Measurements from ENCODE around the gene TXNDC8.

Gene TXNDC8

GRCh38 chr9:110278080-110278707 lies 59.5 kb downstream of the TXNDC8 start:
- no peak for DNase-seq (ENCODE audit: low read depth)

DNA sequence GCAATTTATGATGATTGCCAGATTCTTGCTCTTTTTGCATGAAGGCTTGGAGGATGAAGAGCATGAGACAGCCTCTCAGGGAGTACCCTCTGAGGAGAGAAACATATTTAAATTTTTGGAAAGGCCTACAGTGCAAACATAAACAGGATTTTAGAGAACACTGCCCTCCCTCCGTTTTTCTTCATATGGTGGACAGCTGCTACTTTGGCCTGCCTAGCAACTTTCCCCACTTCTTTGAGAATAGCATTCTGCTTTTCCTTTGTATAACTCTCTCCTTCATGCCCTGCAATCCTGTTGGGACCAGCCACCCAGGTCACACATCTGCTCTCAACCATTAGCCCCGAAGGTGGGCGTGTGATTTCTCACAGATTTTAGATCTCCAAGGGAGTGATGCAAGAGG lies 60.9 kb downstream of the TXNDC8 start:
- DNase-seq (ENCODE audit: low read depth): no peak

GRCh38 chr9:110270211-110270995 lies 67.3 kb downstream of the TXNDC8 start:
- DNase-seq (ENCODE audit: low read depth): no peak

GRCh38 chr9:110266795-110267194 lies 70.9 kb downstream of the TXNDC8 start:
- no peak for DNase-seq (ENCODE audit: low read depth)

DNA sequence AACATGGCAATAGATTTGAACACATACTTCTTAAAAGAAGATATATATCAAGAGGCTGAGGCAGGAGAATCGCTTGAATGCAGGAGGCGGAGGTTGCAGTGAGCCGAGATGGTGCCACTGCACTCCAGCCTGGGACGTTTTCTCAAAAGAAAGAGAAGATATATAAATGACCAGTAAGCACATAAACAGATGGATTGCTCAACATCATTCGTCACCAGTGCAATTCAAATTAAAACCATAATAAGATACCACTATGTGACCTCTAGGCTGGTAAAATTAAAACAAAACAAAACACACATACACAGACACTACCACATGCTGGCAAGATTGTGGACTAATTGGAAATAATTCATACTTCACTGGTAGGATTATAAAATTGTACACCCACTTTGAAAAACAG lies 76.0 kb downstream of the TXNDC8 start:
- DNase-seq (ENCODE audit: low read depth): no peak

DNA sequence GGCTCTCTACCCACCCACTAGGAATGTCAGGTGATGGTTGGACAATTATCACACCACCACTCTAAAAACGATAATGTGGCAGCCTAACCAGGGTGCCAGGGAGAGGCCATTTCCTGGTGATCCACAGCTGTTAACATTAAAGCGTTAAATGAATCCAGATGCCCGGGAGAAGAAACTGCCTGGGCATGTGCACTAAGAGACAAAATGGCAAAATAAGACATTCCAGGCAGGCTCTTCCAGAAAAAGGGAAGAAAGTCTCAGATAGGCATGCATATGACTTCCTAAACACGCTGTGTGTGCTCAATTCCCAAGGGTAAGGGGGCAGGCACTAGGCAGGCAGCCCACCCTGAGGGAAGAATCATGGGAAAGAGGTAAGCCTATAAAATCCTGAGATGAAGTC lies 76.8 kb downstream of the TXNDC8 start:
- no peak for DNase-seq (ENCODE audit: low read depth)

GRCh38 chr9:110259566-110259965 lies 78.1 kb downstream of the TXNDC8 start:
- DNase-seq (ENCODE audit: low read depth): no peak

GRCh38 chr9:110258690-110259091 lies 79.0 kb downstream of the TXNDC8 start:
- no peak for DNase-seq (ENCODE audit: low read depth)

DNA sequence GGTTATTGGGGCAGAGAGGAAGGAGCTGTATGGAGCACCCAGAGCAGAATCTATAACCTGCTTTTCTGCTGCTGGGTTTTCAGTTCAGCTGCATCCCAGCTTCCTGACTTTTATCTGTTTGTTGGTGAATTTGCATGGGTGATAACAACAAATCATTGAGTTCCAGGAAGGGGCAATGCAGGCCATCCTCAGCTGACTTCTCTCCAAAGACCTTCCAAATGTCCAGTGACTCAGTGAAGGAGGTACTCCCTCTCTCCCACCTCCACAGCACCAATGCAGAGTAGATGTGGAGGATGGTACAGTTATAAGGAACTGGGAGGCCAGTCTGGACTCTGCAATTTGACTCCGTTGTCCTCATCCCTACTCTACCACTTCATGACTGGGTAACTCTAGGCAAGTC lies 79.7 kb downstream of the TXNDC8 start:
- DNase-seq (ENCODE audit: low read depth): no peak

- DNase-seq (ENCODE audit: low read depth): no peak
Observed at GRCh38 chr9:110257097-110257841, 80.4 kb downstream of the TXNDC8 start.

- DNase-seq (ENCODE audit: low read depth): peak; percentile 79
Observed at GRCh38 chr9:110256380-110257096, 81.1 kb downstream of the TXNDC8 start, which contains the start of gene TXN. Gene TXN (minus strand): TSS chr9:110256507. CDS start chr9:110256435, 72 bp downstream.

- DNase-seq (ENCODE audit: low read depth): no peak
Observed at GRCh38 chr9:110255463-110256379, 81.9 kb downstream of the TXNDC8 start.

GRCh38 chr9:110255034-110255462 lies 82.6 kb downstream of the TXNDC8 start:
- DNase-seq (ENCODE audit: low read depth): no peak

- no peak for DNase-seq (ENCODE audit: low read depth)
Observed at GRCh38 chr9:110254500-110254899, 83.2 kb downstream of the TXNDC8 start.
